ENCODE results near the gene RECQL5.
"Not testable (repeated sequence)": the region's sequence is repeated elsewhere in the genome, so short reads cannot be mapped to it uniquely, and the experiment has no call there.

The RECQL5 gene

DNA sequence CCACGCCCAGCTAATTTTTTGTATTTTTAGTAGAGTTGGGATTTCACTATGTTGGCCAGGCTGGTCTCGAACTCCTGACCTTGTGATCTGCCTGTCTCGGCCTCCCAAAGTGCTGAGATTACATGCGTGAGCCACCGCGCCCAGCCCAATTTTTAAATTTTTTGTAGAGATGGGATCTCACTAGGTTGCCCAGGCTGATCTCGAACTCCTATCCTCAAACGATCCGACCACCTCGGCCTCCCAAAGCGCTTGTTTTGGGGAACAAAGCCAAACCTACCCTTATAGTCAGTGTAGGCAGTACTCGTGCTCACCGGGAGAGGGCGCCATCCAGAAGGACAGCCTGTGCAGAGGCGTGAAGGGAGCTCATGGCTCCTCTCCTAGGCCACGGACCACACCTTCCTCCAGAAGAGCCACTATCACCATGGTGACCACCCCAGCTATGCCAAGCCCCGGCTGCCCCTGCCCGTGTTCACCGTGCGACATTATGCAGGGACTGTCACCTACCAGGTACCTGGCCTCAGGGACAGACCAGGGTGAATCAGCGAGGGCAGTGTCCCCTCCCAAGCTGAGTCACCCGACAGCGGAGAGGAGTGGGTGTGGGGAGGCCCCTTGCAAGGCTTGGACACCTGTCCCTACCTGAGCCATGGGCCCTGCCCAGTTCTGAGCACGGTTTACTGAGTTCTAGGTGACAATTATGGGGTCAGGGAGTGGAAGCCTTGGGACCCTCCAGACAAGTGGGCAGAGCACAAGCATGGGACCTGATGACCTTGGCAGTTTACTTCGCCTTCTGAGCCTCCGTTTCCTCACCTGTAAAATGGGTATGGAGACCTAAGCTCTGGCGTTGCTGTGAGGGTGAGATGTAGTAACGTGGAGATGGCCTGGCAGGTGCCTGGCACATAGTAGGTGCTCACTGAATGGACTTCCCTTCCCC lies 65.6 kb downstream of the RECQL5 start:
- TF ChIP-seq ZFX (IDR thresholded peaks at IDR 0.05) (no peak), CTCF (conservative IDR thresholded peaks at IDR 0.05) (peak; percentile 91)
- H3K27ac ChIP-seq: no peak overlapping the region

- TF ChIP-seq CTCF (conservative IDR thresholded peaks at IDR 0.05) (no peak), ZFX (IDR thresholded peaks at IDR 0.05) (no peak)
- no peak overlapping the region for H3K27ac ChIP-seq
These were observed 70.5 kb downstream of the RECQL5 start for GRCh38 chr17:75596320-75597087.

- TF ChIP-seq ZFX (IDR thresholded peaks at IDR 0.05): no peak
- H3K27ac ChIP-seq: no peak overlapping the region
These were observed 71.0 kb downstream of the RECQL5 start for GRCh38 chr17:75595920-75596313.

GRCh38 chr17:75595284-75595919 lies 71.6 kb downstream of the RECQL5 start:
- TF ChIP-seq CTCF (conservative IDR thresholded peaks at IDR 0.05): no peak
- no peak for TF ChIP-seq ZFX (IDR thresholded peaks at IDR 0.05)
- H3K27ac ChIP-seq: no peak overlapping the region

DNA sequence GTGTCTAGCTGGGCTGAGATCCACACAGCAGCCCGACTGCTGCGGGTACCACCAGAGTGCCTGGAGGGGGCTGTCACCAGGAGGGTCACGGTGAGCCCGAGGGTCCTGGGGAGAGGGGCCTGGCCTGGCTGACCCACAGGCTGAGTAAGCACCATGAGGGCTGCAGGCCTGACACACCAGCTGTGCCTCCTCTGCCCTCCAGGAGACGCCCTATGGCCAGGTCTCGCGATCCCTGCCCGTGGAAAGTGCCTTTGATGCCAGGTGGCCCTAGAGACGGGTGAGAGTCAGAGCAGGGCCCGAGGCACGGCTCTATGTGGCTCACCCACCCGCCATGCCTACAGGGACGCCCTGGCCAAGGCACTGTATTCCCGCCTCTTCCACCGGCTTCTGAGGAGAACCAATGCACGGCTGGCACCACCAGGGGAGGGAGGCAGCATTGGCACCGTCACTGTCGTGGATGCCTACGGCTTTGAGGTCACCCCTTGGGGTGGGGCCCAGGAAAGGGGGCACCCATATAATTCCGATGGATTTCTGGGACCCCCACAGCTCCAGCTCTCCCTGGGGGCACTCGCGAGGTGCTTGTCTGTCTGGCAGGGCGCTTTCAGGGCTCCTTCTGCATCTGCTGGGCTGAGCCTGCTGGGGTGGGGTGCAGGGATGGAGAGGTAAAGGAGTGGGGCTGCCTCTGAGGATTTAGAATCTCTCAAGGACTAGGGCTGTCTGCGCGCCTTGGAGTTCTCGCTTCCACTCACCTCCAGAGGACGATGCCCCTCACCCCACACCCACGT lies 72.3 kb downstream of the RECQL5 start:
- no peak overlapping the region for H3K27ac ChIP-seq
- TF ChIP-seq ZFX (IDR thresholded peaks at IDR 0.05): no peak

DNA sequence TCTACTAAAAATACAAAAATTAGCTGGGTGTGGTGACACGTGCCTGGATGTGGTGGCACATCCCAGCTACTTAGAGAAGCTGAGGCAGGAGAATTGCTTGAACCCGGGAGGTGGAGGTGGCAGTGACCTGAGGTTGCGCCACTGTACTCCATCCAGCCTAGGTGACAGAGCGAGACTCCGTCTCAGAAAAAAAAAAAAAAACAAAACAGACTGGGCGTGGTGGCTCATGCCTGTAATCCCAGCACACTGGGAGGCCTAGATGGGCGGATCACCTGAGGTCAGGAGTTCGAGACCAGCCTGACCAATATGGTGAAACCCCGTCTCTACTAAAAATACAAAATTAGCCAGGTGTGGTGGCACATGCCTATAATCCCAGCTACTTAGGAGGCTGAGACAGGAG lies 73.5 kb downstream of the RECQL5 start:
- not testable (repeated sequence) for H3K27ac ChIP-seq

- H3K27ac ChIP-seq: no peak overlapping the region
- TF ChIP-seq ZFX (IDR thresholded peaks at IDR 0.05): no peak
- TF ChIP-seq CTCF (conservative IDR thresholded peaks at IDR 0.05): no peak
These were observed 74.5 kb downstream of the RECQL5 start for GRCh38 chr17:75592348-75593020.

GRCh38 chr17:75591722-75592302 lies 75.1 kb downstream of the RECQL5 start:
- no peak overlapping the region for H3K27ac ChIP-seq
- no peak for TF ChIP-seq CTCF (conservative IDR thresholded peaks at IDR 0.05)
- TF ChIP-seq ZFX (IDR thresholded peaks at IDR 0.05): no peak

All from C4-2B (cell line).